Upper lobe of right lung (tissue), 1 donor: ENCODE measurements around the gene PTPRN. TPM values are rescaled to one million over a fixed set of nuclear protein-coding genes. Genes with fewer than 3 reads are reported as not detected.
A peak's percentile ranks its signal among the peaks of the same experiment; 100 is the strongest.

Experiments used
- ATAC-seq: fragments of 200-7000 bp; cut with Tn5 transposase; one replicate; pipeline ENCODE4 v1.9.1; 2020; ENCODE audit warnings: mild to moderate bottlenecking, moderate library complexity
- DNase-seq: peaks from one replicate; pipeline ENCODE4 v3.0.0-alpha.2; 2020
- H3K27ac ChIP-seq: fragments of 200-600 bp; one replicate; pipeline ENCODE4 v1.8.0; 2022
- H3K27me3 ChIP-seq: fragments of 200-600 bp; one replicate; pipeline ENCODE4 v1.8.0; 2022; ENCODE audit warnings: mild to moderate bottlenecking
- H3K36me3 ChIP-seq: fragments of 200-600 bp; one replicate; pipeline ENCODE4 v1.8.0; 2022
- H3K4me1 ChIP-seq: fragments of 200-600 bp; one replicate; pipeline ENCODE4 v1.8.0; 2022
- H3K4me3 ChIP-seq: fragments of 200-600 bp; one replicate; pipeline ENCODE4 v1.8.0; 2022; ENCODE audit warnings: mild to moderate bottlenecking
- H3K9me3 ChIP-seq: fragments of 200-600 bp; one replicate; pipeline ENCODE4 v1.8.0; 2022
- intact Hi-C: fragments of 100-400 bp; cut with DNase I; formaldehyde crosslinking; loops from one replicate; pipeline ENCODE4 v1.11.0; 2022
- total RNA-seq: library from RNA; stranded (reverse); fragmentation: NEBNext Ultra II Directional; extraction: Animal tissue kit (Norgen Biotek cat#: 25700); gene quantifications from one replicate; pipeline ENCODE4 v1.2.1, GENCODE V29; 2021
- TF ChIP-seq, protein P1 (sequence below): fragments of 200-600 bp; IDR thresholded peaks from one replicate; pipeline ENCODE4 v1.8.0; 2022; ENCODE audit warnings: antibody characterized with exemption
- donor health status: DM: no; HTN: yes; CAD: no; lungs with severe emphysema.

PTPRN gene
- total RNA-seq, 1 donor from 2014 or later = not detected

GRCh38 chr2:219284501-219285372, 24.5 kb downstream of the PTPRN start:
- Histone ChIP-seq H3K4me3 (no peak overlapping the region), H3K4me1 (peaks cover 15% of the 10 kb centered on the region), H3K9me3 (no peaks in the 10 kb centered on the region), H3K27me3 (no peaks in the 10 kb centered on the region), H3K36me3 (peaks cover 51% of the 10 kb centered on the region), H3K27ac (no peak overlapping the region)
- intact Hi-C loops = no loop called here
- TF ChIP-seq, protein P1, sequence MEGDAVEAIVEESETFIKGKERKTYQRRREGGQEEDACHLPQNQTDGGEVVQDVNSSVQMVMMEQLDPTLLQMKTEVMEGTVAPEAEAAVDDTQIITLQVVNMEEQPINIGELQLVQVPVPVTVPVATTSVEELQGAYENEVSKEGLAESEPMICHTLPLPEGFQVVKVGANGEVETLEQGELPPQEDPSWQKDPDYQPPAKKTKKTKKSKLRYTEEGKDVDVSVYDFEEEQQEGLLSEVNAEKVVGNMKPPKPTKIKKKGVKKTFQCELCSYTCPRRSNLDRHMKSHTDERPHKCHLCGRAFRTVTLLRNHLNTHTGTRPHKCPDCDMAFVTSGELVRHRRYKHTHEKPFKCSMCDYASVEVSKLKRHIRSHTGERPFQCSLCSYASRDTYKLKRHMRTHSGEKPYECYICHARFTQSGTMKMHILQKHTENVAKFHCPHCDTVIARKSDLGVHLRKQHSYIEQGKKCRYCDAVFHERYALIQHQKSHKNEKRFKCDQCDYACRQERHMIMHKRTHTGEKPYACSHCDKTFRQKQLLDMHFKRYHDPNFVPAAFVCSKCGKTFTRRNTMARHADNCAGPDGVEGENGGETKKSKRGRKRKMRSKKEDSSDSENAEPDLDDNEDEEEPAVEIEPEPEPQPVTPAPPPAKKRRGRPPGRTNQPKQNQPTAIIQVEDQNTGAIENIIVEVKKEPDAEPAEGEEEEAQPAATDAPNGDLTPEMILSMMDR = no peak
- peak; percentile 58 for DNase-seq
- no peak for ATAC-seq

DNA sequence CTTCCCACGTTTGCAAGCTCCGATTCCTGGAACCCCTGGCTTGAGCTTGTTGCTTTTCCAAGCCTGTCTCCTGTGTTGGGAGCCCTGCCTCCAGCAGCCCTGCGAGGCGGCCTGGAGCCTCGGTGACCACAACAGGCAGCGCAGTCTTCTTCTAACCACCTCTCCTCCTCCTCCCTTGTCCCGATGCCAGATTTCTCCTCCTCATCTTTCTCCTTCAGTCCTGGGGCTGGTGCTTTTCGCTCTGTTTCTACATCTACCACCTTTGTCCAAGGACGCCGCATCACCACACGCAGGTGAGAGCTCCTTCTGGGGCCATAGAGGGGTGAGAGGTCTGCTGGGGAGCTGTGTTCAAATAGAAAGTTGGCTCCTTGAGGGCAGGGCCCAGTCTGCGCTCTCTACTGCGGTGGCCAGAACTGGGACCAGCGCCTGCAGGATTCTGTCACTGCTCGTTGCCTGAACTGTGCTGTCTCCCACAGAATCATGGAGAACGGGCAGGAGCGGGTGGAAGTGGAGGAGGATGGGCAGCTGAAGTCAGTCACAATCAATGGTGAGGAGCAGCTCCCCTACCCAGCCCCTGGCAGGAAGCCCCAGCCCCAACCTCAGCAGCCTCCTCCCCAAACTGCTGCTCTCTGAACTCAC, 26.1 kb downstream of the PTPRN start:
- peaks cover 51% of the 10 kb centered on the region for H3K36me3 ChIP-seq
- no peak for ATAC-seq
- no peak overlapping the region for H3K27ac ChIP-seq

GRCh38 chr2:219282375-219282774, 26.8 kb downstream of the PTPRN start:
- TF ChIP-seq, protein P1 = no peak
- H3K4me1 ChIP-seq = peaks cover 20% of the 10 kb centered on the region
- H3K9me3 ChIP-seq = no peaks in the 10 kb centered on the region
- no peak overlapping the region for H3K4me3 ChIP-seq
- H3K36me3 ChIP-seq = peaks cover 51% of the 10 kb centered on the region
- H3K27ac ChIP-seq = no peak overlapping the region
- H3K27me3 ChIP-seq = no peaks in the 10 kb centered on the region
- intact Hi-C loops = no loop called here
- DNase-seq (no peak), ATAC-seq (no peak)

More for the DNA sequence above, 26.1 kb downstream of the PTPRN start:
- peak; percentile 33 for DNase-seq
- intact Hi-C loops = no loop called here
- no peaks in the 10 kb centered on the region for H3K27me3 ChIP-seq
- peaks cover 17% of the 10 kb centered on the region for H3K4me1 ChIP-seq
- H3K4me3 ChIP-seq = no peak overlapping the region
- no peaks in the 10 kb centered on the region for H3K9me3 ChIP-seq
- TF ChIP-seq, protein P1 = no peak

DNA sequence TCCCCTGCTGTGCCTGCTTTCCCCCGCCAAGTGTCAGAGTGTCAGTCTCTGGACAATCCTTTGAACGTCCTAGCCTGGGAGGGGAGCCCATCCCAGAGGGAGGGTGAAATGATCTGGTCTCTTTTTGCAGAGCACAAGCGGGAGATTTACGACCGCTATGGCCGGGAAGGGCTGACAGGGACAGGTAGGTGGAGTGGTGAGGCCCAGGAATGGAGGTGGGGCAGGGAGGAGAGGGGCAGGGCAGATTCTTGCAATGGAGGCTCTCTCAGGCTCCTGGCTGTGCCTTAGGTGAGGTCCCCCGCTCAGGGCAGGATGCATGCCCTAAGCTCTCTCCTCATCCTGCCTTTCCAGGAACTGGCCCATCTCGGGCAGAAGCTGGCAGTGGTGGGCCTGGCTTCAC, 27.6 kb downstream of the PTPRN start:
- Histone ChIP-seq H3K9me3 (no peaks in the 10 kb centered on the region), H3K36me3 (peaks cover 51% of the 10 kb centered on the region), H3K4me1 (peaks cover 20% of the 10 kb centered on the region), H3K4me3 (no peak overlapping the region), H3K27me3 (no peaks in the 10 kb centered on the region), H3K27ac (no peak overlapping the region)
- TF ChIP-seq, protein P1 = no peak
- DNase-seq (no peak), ATAC-seq (no peak)
- intact Hi-C loops = no loop called here

GRCh38 chr2:219280651-219281050, 28.6 kb downstream of the PTPRN start:
- TF ChIP-seq, protein P1 = no peak
- Histone ChIP-seq H3K27me3 (no peaks in the 10 kb centered on the region), H3K36me3 (peaks cover 51% of the 10 kb centered on the region), H3K4me1 (peaks cover 20% of the 10 kb centered on the region), H3K9me3 (no peaks in the 10 kb centered on the region), H3K27ac (no peak overlapping the region), H3K4me3 (no peak overlapping the region)
- intact Hi-C loops = no loop called here
- no peak for ATAC-seq
- no peak for DNase-seq
